ENCODE measurements around the gene CNNM4.
A peak's percentile ranks its signal among the peaks of the same experiment; 100 is the strongest.

CNNM4 gene

DNA sequence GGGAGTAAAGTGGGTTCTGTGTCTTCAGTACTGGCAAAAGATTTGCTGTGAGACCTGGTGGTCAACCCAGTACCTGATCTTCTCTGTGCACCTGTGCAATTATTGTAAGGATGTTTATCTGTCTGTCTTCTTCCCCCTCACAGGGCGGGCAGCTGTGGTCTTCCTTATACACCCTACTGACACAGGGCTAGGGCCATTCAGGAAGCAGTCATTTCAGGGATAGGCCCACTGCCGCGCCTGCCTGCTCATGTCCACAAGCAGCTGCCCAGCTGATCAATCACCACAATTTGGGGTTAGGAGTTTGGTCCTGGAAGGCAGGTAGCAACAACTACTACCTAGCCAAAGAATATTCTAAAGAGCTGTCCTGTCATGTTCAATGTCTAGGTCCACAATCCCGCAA lies 1.2 kb upstream of the CNNM4 start:
- DNase-seq (ENCODE audit: low read depth): no peak

DNA sequence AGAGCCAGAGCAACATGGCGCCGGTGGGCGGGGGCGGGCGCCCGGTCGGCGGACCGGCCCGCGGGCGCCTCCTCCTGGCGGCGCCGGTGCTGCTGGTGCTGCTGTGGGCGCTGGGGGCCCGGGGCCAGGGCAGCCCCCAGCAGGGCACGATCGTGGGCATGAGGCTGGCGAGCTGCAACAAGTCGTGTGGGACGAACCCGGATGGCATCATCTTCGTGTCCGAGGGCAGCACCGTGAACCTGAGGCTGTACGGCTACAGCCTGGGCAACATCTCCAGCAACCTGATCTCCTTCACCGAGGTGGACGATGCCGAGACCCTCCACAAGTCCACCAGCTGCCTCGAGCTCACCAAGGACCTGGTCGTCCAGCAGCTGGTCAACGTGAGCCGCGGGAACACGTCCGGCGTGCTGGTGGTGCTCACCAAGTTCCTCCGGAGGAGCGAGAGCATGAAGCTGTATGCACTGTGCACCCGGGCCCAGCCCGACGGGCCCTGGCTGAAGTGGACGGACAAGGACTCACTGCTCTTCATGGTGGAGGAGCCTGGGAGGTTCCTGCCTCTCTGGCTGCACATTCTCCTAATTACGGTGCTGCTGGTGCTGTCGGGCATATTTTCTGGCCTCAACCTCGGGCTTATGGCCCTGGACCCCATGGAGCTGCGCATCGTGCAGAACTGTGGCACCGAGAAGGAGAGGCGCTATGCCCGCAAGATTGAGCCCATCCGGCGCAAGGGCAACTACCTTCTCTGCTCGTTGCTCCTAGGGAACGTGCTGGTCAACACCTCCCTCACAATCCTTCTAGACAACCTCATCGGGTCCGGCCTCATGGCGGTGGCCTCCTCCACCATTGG lies 507 bp downstream of the CNNM4 start:
- peak; percentile 21 for DNase-seq (ENCODE audit: low read depth)

DNA sequence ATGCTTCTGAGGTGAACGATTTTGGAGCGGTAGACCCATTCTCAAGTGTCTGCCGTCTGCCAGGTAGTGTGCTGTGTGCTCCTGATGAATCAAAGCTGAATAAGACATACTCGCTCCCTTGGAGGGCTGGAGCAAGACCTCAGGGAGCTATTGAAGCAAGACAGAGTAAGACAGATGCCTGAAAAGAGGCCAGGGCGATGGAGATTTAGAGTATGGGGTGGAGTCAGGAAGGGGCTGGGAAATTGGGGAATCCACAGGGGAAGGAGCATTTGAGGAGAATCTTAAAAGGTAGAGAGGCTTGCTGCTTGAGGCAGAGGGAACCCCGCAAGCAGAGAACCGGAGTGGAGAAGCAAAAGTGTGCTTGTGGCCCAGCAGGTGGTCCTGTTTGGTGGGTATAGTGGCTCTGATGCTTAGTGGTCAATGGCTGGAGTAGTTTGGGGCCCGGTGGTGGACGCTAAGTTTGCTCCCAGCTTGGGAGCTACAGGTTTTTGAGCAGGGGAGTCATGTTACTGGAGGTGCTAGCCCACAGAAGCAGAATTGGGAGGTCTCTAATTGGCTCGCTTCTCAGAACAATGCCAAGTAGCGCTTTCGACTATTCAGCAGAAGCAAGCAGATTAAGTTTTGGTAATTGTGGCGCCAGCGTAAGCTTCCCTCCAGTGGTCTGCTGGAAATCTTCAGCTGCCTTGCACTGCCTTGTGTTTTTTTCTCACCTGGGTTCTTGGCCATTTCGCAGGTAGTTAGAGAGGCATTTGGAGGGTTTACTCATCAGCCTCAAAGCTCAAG lies 2.0 kb downstream of the CNNM4 start:
- DNase-seq (ENCODE audit: low read depth): no peak

DNA sequence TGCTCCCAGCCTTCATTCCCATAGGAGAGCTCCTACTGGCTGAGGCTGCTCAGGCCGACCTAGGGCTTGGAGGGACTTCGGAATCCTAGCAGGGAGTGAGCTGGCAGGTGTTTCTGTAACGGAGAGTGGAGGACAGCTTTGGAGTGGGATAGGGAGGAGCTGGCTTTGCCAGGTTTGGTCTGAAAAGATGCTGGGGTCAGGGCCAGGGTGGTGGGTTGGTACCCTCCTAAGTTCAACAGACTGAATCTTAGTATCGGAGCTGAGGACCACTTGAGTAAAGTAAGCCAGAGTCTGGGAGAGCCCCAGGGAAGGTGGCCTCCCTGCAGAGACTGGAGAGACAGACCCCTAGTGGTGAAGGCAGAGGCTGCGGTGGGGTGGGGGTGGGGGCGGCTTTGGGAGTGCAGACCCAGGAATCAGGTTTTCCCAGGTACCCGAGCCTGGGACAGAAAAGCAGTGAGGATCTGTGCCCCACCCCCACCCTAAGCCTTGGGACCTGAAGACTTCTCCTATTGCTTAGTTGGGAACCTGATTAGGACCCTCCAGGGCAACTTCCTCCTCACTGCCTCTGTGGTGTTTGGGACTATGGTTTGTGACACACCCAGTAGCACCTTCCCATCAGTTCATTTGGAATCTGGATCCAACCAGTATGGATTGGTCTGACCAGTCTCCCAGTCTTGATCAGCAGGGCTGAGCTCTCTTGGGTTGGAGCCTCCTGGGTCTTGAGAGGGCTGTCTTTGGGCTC lies 3.0 kb downstream of the CNNM4 start:
- no peak for DNase-seq (ENCODE audit: low read depth)

DNA sequence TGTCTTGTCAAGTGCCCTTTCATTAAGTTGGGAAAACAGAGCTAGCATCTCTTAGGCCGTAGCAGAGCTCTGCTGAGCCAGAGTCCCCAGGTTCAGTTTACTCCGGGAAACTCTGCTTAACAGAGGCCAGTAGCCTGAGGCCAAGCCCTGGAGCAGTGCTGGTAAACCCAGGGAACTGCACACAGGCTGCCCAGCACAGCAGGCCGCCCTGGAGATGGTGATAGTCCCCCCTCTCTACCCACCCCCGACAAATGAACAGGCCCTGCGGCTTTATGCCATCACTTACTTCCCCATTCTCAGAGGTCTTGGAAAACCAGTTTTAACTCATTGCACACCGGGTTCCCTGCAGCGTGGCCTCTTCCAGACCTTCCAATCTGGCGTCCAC lies 3.5 kb downstream of the CNNM4 start:
- DNase-seq (ENCODE audit: low read depth): no peak

DNA sequence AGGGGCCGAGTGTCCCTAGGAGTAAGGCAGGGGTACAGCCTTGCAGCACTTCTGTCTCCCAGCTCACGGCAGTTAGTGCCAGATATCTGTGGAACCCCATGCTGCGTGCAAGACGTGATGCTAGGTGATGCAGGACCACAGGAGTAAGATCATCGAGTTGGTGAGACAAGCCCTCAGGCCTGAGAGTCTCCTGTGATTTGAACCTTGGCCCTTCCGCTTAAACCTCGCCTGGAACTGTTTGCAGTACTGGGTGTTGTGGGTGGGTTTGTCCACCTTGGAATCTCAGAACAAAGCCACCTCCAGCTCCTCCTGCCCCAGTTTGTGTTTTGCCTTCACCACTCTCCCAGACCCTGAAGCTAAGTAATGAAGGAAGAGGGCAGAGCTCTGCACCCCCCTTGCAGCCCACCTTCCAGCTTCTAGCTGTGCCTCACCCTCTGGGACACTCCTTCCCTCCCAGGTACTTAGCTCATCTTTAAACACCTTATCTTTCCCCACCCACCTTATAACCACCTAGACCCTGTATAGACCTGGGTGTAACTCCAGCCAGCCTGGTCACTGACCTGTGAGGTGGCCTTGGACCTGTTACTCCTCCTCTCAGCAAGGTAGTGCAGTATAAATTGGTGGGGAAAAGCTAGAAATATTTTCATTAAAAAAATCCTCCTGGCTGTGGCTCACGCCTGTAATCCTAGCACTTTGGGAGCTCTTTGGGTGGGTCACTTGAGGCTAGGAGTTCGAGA lies 6.6 kb downstream of the CNNM4 start:
- no peak for DNase-seq (ENCODE audit: low read depth)

DNA sequence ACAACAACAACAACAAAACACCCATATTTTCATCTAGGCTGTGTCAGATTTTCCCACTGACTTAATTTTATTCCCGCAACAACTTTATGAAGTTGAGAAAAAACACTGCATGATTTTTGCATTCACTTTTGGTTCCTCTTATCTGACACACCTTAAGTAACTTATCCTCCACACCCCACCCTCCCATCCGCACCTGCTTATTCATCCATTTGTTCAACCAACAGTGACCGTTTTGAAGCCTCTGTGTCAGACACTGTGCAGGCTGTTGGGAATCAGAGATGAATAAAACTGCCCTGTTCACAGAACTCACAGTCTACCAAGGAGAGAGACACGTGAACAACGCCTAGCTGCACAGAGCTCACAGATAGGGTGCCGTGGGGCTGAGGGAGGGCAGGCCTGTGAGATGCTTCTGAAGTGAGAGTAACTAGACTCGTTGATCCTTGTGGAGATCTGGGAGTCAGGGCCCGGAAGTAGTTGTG lies 7.4 kb downstream of the CNNM4 start:
- DNase-seq (ENCODE audit: low read depth): peak; percentile 91

DNA sequence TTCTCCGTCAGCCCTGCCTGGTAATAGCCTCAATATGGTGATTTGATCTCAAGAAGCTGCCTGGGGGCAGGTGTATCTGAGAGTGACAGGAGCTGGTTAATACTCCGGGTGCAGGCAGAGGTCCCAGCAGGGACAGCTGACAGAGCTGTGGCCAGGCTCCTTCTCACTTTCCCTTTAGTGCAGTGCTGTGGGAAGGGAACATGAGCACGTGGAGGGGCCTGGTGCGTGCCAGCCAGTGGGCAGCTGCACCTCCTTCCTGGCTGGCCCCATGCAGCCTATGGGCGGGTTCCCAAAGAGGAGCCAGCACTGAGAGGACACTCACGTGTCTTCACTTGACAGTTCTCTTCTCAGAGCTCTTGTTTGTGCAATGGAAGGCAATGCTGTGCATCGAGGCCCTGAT lies 9.1 kb downstream of the CNNM4 start:
- no peak for DNase-seq (ENCODE audit: low read depth)

DNA sequence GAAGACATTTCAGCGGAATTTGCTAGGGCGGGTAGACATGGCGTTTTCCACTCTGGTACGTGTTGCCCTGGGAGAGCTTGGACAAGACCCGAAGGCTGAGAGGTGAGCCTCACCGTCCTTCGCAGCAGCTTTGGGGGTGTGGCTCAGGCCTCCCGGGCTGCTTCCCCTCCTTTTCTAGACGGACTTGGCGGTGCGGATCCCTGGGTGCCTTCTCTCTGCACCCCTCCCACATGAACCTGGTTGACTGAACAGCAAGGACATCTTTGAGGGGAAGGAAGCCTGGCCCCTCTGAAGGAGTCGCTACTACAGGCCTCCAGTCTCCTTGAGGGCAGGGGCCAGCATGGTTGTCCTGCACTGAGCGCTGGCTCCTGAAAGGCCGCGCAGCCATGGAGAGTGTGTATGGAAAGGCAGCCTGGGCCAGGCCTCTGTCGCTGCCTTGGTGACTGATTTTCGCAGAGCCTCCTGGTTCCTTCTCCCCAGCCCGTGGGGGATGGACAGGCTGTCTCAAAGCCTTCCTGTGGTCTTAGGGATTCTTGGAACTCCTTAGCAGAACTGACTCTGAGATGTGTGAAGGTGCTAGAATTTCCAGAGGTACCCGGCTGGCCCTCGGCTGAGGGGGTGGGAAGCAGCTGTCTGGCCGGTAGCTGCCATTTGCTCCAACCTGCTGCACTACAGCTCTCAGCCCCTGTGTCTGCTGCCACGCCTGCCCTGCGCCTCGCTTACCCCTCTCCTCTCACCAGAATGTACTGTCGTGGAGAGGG lies 9.9 kb downstream of the CNNM4 start:
- no peak for DNase-seq (ENCODE audit: low read depth)

DNA sequence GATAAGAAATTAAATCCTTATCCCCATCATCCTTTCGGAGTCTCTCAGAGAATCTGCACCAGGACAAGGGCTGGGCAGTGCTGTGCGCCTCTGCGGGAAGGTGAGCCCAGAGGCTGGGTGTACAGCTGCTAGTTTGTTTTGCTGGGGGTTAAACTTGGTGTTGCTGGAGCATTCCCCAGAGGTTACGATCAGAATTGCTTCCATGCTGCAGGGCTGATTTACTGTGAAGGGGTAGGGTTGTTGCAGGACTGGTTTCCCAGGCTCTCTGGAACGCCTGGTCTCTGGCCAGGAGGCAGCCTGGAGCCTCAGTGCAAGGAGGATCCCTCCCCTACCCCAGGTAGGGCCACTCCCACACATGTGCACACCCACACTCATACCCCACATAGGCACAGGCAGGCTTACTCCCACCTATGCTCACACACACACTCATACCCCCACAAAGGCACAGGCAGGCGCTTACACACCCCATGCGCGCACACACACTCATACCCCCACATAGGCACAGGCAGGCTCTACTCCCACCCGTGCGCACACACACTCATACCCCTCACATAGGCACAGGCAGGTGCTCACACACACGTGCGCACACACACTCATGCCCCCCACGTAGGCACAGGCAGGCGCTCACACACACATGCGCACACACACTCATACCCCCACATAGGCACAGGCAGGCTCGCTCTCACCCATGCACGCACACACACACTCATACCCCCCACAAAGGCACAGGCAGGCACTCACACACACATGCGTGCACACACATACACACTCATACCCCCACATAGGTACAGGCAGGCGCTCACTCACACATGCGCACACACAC lies 11.3 kb downstream of the CNNM4 start:
- DNase-seq (ENCODE audit: low read depth): no peak

DNA sequence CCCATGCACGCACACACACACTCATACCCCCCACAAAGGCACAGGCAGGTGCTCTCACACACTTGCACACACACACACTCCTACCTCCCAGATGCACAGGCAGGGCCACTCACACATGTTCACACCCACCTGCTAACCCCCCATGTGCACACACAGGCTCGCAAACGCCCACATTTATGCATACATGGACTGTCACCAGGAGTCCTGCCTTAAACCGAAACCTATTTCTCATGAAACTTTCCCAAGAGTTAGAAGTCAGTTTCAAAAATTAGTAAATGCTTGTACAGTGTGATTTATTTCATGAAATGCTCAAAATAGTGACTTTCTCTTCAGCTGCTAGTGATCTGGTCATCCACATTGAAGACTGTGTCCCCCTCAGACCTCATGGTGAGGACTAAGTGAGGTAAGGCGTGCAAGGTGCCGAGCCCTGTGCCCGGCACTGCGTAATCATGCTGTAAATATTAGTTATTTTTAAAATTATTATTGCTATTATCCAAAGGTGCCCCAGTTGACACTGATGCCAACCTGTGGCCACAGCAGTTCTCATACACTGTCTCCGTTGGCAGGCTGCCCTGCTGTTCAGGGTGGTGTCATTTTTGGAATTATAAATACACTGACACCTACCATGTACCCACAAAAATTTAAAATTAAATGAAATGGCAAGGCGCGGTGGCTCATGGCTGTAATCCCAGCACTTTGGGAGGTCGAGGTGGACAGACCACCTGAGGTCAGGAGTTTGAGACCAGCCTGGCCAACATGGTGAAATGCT lies 12.4 kb downstream of the CNNM4 start:
- no peak for DNase-seq (ENCODE audit: low read depth)

DNA sequence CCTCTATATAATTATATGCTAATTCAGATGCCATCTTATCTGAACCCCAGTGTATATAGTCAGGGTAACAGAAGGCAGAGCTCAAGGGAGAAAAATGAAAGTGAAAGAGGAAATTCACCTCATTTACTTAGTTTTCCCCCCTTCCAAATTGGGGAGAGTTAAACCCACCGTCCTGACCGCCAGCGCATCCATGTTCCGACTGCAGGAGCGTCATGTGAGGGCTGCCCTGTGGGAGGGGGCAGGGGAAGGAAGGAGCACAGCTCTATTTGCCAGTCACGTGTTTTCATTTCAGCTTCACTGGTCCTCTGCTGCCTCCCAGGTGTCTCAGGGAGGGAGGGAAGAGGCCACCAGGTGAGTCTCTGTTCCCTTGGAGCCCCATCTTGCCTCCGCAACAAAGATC lies 13.2 kb downstream of the CNNM4 start:
- no peak for DNase-seq (ENCODE audit: low read depth)

DNA sequence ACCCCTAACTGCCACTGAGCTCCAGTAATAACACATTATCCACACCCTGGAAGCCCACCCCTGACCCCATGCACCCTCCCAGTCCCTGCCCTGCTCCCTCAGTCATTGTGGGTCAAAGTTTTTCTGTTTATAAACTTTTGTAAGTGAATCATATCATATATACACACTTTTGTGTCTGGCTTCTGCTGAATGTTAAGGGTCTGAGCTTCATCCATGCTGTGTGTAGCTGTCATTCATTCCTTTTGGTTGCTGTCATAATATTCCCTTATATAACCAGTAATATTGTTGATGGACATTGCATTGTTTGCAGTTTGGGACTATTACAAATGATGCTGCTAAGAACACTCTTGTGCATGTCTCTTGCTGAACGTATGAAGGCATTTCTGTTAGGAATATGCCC lies 14.5 kb downstream of the CNNM4 start:
- no peak for DNase-seq (ENCODE audit: low read depth)

DNA sequence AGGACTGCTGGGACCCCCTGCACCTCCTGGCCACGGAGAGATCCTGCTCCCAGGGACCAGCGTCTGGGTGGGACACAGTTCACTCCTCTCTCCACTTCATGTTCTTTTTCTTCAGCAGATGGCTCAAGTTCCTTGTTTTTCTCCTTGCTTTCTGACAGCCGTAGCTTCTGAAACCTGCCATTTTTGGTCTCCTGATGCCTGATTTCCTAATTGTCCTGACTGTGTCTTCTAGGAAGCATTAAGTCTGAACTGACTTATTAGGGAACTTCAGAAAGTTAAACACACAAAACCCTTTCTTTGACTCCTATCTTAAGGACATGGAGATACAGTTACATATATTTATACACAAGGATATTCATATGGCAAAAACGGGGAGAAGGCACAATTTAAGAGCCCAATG lies 22.7 kb downstream of the CNNM4 start:
- no peak for DNase-seq (ENCODE audit: low read depth)

DNA sequence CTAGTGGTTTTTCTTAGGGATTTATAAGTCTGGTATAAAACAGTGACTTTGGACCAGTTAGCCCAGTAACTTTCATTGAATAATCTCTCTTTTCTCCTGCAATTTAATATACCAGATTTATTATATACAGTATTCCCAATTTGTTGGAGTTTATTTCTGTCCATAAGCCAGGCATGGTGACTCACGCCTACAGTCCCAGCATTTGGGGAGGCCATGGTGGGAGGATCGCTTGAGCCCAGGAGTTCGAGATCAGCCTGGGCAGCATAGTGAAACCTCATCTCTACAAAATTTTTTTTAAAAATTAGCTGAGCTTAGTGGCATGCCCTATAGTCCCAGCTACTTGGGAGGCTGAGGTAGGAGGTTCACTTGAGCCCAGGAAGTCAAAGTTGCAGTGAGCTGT lies 26.7 kb downstream of the CNNM4 start:
- no peak for DNase-seq (ENCODE audit: low read depth)

DNA sequence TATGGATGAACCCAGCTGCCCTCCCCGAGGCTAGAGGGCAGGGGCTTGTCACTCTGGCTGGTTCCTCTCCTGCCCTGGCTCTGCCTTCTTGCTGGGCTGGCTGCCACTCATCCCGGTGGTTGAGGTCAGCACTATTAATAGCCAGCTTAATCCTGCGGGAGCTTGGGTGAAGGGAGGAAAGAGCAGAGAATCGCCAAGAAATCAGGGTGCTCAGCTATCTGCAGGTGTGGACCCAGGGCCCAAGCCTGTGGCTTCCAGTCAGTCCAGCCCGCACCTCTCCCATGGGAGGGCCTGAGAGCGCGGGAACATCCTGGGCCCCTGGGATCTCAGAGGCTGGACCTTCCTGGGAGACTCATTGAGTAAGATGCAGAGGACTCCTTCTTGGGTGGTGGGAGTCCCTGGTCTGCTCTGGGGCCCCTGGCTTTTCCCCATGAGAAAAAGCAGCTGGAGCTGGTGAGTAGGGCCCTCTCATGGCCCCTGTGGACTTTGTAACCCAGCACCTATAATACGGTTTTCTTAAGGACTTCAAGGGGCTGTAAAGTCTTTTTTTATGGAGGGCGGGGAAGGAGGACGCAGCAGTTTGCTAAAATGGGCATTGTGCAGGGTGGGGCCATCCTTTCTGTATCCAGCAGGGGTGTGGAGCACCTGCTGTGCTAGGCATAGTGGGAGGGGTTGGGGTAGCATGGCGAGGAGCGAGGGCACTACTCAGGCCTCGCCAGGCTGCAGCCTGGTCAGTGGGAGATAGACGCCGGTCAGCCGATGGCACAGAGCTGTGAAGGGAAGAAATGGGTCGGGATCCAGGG lies 27.9 kb downstream of the CNNM4 start:
- peak; percentile 50 for DNase-seq (ENCODE audit: low read depth)

DNA sequence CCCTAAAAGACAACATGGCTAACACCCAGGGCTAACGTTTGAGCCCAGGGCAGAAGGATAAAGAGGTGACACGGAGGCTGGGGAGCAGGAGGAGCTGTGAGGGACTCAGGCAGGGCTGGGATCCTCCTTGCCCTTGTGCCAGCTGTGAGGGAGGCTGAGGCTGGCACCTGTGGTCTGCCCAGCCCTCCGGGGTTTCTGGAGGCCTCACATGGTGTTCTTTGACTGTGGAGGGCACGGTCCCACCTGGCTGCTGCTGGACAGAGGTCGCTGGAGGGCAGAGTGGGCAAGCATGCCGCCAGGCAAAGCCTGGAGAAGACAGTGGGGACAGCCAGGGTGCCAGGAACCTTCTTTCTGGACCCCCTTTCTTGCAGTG lies 28.5 kb downstream of the CNNM4 start:
- no peak for DNase-seq (ENCODE audit: low read depth)
